ENCODE measurements around the gene GM2A.
A peak's percentile ranks its signal among the peaks of the same experiment; 100 is the strongest.

The GM2A gene

GRCh38 chr5:151224372-151224771 is 28.6 kb upstream of the GM2A start:
- peak overlapping the region; percentile 98 for H3K27ac ChIP-seq (ENCODE audit: low read depth, low read length)
- no peaks in the 10 kb centered on the region for H3K9me2 ChIP-seq (replicated peaks; ENCODE audit: insufficient read depth, low read length)
- peak overlapping the region; percentile 71 for H3K4me3 ChIP-seq (ENCODE audit: insufficient read depth, low read length, poor library complexity, severe bottlenecking)
- H3K36me3 ChIP-seq (ENCODE audit: low read length), result peaks cover 3% of the 10 kb centered on the region; the same call in 1 of the 2 replicates
- TF ChIP-seq, protein P1, sequence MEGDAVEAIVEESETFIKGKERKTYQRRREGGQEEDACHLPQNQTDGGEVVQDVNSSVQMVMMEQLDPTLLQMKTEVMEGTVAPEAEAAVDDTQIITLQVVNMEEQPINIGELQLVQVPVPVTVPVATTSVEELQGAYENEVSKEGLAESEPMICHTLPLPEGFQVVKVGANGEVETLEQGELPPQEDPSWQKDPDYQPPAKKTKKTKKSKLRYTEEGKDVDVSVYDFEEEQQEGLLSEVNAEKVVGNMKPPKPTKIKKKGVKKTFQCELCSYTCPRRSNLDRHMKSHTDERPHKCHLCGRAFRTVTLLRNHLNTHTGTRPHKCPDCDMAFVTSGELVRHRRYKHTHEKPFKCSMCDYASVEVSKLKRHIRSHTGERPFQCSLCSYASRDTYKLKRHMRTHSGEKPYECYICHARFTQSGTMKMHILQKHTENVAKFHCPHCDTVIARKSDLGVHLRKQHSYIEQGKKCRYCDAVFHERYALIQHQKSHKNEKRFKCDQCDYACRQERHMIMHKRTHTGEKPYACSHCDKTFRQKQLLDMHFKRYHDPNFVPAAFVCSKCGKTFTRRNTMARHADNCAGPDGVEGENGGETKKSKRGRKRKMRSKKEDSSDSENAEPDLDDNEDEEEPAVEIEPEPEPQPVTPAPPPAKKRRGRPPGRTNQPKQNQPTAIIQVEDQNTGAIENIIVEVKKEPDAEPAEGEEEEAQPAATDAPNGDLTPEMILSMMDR (IDR thresholded peaks at IDR 0.05; ENCODE audit: insufficient read depth, low read length, poor library complexity, severe bottlenecking), result no peak
- TF ChIP-seq EZH2phosphoT487 (conservative IDR thresholded peaks at IDR 0.05; ENCODE audit: low read length), result no peak
- no peak overlapping the region for H2AFZ ChIP-seq (ENCODE audit: low read depth, low read length, severe bottlenecking)
- no peaks in the 10 kb centered on the region for H3K27me3 ChIP-seq (ENCODE audit: low read length)
- peaks cover 76% of the 10 kb centered on the region for H3F3A ChIP-seq (ENCODE audit: insufficient read depth)
- H4K20me1 ChIP-seq (ENCODE audit: low read depth, low read length), result no peaks in the 10 kb centered on the region
- H3K4me2 ChIP-seq (ENCODE audit: low read depth, low read length, poor library complexity, severe bottlenecking), result peak overlapping the region; percentile 96
- peaks cover 47% of the 10 kb centered on the region for H3K79me2 ChIP-seq (ENCODE audit: insufficient read depth, low read length)
- H3K9ac ChIP-seq (ENCODE audit: low read length), result peak overlapping the region; percentile 96
- no peaks in the 10 kb centered on the region for H3K9me3 ChIP-seq (ENCODE audit: insufficient read depth, low read length)

- Histone ChIP-seq H2AFZ (ENCODE audit: low read depth, low read length, severe bottlenecking) (peak overlapping the region; percentile 2), H3K9me3 (ENCODE audit: insufficient read depth, low read length) (no peaks in the 10 kb centered on the region), H4K20me1 (ENCODE audit: low read depth, low read length) (no peaks in the 10 kb centered on the region), H3F3A (ENCODE audit: insufficient read depth) (peaks cover 74% of the 10 kb centered on the region), H3K9ac (ENCODE audit: low read length) (peak overlapping the region; percentile 16), H3K79me2 (ENCODE audit: insufficient read depth, low read length) (peaks cover 40% of the 10 kb centered on the region), H3K27ac (ENCODE audit: low read depth, low read length) (peak overlapping the region; percentile 98), H3K27me3 (ENCODE audit: low read length) (no peaks in the 10 kb centered on the region), H3K4me3 (ENCODE audit: insufficient read depth, low read length, poor library complexity, severe bottlenecking) (no peak overlapping the region), H3K9me2 (replicated peaks; ENCODE audit: insufficient read depth, low read length) (no peaks in the 10 kb centered on the region), H3K36me3 (ENCODE audit: low read length) (peaks cover 3% of the 10 kb centered on the region; the same call in 1 of the 2 replicates), H3K4me2 (ENCODE audit: low read depth, low read length, poor library complexity, severe bottlenecking) (peak overlapping the region; percentile 96)
- TF ChIP-seq EZH2phosphoT487 (conservative IDR thresholded peaks at IDR 0.05; ENCODE audit: low read length), result no peak
- TF ChIP-seq, protein P1 (IDR thresholded peaks at IDR 0.05; ENCODE audit: insufficient read depth, low read length, poor library complexity, severe bottlenecking), result no peak
Observed at GRCh38 chr5:151225071-151225470, 27.9 kb upstream of the GM2A start.

DNA sequence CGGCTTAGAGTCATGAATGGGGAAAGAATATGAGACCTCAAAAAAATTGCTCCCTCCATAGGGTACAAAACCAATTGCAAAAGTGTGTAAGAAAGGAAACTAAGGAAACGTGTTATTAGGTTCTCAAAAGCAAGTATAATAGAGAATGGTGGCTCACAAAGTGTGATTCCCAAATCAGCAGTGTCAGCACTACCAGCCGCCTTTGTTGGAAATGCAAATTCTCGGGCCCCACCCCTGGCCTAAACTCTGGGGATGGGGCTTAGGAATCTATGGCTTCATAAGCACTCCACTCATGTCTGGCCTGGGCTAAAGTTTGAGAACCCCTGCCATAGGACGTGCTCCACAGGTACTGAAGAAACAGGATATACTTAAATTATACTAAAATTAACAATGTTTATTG is 27.5 kb upstream of the GM2A start:
- peak overlapping the region; percentile 2 for H2AFZ ChIP-seq (ENCODE audit: low read depth, low read length, severe bottlenecking)
- peak overlapping the region; percentile 98 for H3K27ac ChIP-seq (ENCODE audit: low read depth, low read length)
- TF ChIP-seq, protein P1 (IDR thresholded peaks at IDR 0.05; ENCODE audit: insufficient read depth, low read length, poor library complexity, severe bottlenecking), result no peak
- TF ChIP-seq EZH2phosphoT487 (conservative IDR thresholded peaks at IDR 0.05; ENCODE audit: low read length), result no peak

More for the DNA sequence above, 27.5 kb upstream of the GM2A start:
- H3K27me3 ChIP-seq (ENCODE audit: low read length), result no peaks in the 10 kb centered on the region
- H3K79me2 ChIP-seq (ENCODE audit: insufficient read depth, low read length), result peaks cover 36% of the 10 kb centered on the region
- H3K9ac ChIP-seq (ENCODE audit: low read length), result peak overlapping the region; percentile 16
- H3K9me2 ChIP-seq (replicated peaks; ENCODE audit: insufficient read depth, low read length), result no peaks in the 10 kb centered on the region
- no peaks in the 10 kb centered on the region for H3K9me3 ChIP-seq (ENCODE audit: insufficient read depth, low read length)
- peaks cover 3% of the 10 kb centered on the region; the same call in 1 of the 2 replicates for H3K36me3 ChIP-seq (ENCODE audit: low read length)
- H3F3A ChIP-seq (ENCODE audit: insufficient read depth), result peaks cover 74% of the 10 kb centered on the region
- H4K20me1 ChIP-seq (ENCODE audit: low read depth, low read length), result no peaks in the 10 kb centered on the region
- no peak overlapping the region for H3K4me3 ChIP-seq (ENCODE audit: insufficient read depth, low read length, poor library complexity, severe bottlenecking)
- H3K4me2 ChIP-seq (ENCODE audit: low read depth, low read length, poor library complexity, severe bottlenecking), result peak overlapping the region; percentile 96
